ENCODE measurements around the gene ACE.

DNA sequence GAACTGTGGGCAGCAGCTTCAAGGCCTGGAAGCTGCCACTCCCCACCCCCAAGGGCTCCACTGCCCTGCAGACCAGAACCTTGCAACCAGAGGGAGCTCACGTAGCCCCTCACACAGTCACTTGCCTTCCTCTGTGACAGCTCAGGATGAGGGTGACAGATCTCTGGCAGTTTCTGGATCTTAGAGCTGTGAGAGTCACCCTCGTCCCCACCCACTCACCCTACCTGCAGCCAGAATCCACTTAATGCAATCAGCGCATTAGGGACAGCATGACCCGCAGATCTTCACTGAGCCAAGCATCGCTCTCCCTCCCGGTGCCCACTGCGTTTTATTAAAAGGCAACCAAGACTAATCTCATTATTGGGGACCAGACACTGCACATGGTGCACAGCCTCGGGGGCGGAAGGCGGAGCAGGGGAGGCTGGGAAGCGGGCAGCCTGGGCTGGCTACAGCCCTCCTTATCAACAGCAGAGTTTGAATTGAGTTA is 34.3 kb upstream of the ACE start:
- TF ChIP-seq, protein P1, sequence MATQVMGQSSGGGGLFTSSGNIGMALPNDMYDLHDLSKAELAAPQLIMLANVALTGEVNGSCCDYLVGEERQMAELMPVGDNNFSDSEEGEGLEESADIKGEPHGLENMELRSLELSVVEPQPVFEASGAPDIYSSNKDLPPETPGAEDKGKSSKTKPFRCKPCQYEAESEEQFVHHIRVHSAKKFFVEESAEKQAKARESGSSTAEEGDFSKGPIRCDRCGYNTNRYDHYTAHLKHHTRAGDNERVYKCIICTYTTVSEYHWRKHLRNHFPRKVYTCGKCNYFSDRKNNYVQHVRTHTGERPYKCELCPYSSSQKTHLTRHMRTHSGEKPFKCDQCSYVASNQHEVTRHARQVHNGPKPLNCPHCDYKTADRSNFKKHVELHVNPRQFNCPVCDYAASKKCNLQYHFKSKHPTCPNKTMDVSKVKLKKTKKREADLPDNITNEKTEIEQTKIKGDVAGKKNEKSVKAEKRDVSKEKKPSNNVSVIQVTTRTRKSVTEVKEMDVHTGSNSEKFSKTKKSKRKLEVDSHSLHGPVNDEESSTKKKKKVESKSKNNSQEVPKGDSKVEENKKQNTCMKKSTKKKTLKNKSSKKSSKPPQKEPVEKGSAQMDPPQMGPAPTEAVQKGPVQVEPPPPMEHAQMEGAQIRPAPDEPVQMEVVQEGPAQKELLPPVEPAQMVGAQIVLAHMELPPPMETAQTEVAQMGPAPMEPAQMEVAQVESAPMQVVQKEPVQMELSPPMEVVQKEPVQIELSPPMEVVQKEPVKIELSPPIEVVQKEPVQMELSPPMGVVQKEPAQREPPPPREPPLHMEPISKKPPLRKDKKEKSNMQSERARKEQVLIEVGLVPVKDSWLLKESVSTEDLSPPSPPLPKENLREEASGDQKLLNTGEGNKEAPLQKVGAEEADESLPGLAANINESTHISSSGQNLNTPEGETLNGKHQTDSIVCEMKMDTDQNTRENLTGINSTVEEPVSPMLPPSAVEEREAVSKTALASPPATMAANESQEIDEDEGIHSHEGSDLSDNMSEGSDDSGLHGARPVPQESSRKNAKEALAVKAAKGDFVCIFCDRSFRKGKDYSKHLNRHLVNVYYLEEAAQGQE (IDR thresholded peaks at IDR 0.05; ENCODE audit: unreplicated experiment) = no peak
- TF ChIP-seq, protein P2, sequence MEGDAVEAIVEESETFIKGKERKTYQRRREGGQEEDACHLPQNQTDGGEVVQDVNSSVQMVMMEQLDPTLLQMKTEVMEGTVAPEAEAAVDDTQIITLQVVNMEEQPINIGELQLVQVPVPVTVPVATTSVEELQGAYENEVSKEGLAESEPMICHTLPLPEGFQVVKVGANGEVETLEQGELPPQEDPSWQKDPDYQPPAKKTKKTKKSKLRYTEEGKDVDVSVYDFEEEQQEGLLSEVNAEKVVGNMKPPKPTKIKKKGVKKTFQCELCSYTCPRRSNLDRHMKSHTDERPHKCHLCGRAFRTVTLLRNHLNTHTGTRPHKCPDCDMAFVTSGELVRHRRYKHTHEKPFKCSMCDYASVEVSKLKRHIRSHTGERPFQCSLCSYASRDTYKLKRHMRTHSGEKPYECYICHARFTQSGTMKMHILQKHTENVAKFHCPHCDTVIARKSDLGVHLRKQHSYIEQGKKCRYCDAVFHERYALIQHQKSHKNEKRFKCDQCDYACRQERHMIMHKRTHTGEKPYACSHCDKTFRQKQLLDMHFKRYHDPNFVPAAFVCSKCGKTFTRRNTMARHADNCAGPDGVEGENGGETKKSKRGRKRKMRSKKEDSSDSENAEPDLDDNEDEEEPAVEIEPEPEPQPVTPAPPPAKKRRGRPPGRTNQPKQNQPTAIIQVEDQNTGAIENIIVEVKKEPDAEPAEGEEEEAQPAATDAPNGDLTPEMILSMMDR (conservative IDR thresholded peaks at IDR 0.05; ENCODE audit: low read depth in 2 of 2) = peak; percentile 18 to 59; a peak in 2 of 4 replicates
- TF ChIP-seq EZH2 (IDR thresholded peaks at IDR 0.05; ENCODE audit: low read depth, unreplicated experiment) (no peak), POLR2AphosphoS5 (IDR thresholded peaks at IDR 0.05; ENCODE audit: low read depth) (no peak), STAT1 (IDR thresholded peaks at IDR 0.05; ENCODE audit: unreplicated experiment) (no peak), EZH2phosphoT487 (IDR thresholded peaks at IDR 0.05; ENCODE audit: unreplicated experiment) (no peak), ZNF331 (CRISPR knock-in tag; IDR thresholded peaks at IDR 0.05; ENCODE audit: low read depth) (no peak)
- TF ChIP-seq, protein P3, sequence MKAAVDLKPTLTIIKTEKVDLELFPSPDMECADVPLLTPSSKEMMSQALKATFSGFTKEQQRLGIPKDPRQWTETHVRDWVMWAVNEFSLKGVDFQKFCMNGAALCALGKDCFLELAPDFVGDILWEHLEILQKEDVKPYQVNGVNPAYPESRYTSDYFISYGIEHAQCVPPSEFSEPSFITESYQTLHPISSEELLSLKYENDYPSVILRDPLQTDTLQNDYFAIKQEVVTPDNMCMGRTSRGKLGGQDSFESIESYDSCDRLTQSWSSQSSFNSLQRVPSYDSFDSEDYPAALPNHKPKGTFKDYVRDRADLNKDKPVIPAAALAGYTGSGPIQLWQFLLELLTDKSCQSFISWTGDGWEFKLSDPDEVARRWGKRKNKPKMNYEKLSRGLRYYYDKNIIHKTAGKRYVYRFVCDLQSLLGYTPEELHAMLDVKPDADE (IDR thresholded peaks at IDR 0.05) = no peak
